K562 (cell line): Measurements from ENCODE around the gene SDHAF1. TPM values are rescaled to one million over a fixed set of nuclear protein-coding genes. Genes with fewer than 3 reads are reported as not detected.
A peak's percentile ranks its signal among the peaks of the same experiment; 100 is the strongest.

Source experiments
- ATAC-seq: fragments of 200-7000 bp; cut with Tn5 transposase; 3 replicates; pipeline ENCODE4 v1.9.1; 2020; ENCODE audit warnings: moderate library complexity
- BruUV-seq: library from RNA; stranded (reverse); fragments of 400-500 nt; replicated peaks from 2 replicates; lab custom pipeline; 2021; lab: Mats Ljungman, UMichigan
- CTCF ChIA-PET: fragments of 300-600 bp; formaldehyde crosslinking; extraction: SDS; loops from one replicate; lab custom pipeline; 2021; ENCODE audit warnings: low intra/inter-chr PET ratio; lab: Yijun Ruan, JAX
- POLR2A ChIA-PET: fragments of 300-600, 350-650 bp; sonication (Branson Sonifier 250); formaldehyde crosslinking; extraction: SDS; loops from one replicate; lab custom pipeline; 2021; ENCODE audit warnings: antibody characterized with exemption, inconsistent platforms; lab: Yijun Ruan, JAX
- DNase-seq, 4 experiments: peaks; one replicate each; pipeline versions ENCODE4 v3.0.0 to v3.0.0-alpha.2; 2011 to 2018; ENCODE audit warnings: low spot score in 3 of 4, mixed read lengths in 3 of 4; ENCODE audit errors: extremely low read depth in 1 of 4
- FAIRE-seq: peaks from 2 replicates; lab custom pipeline; 2011; peaks lifted over from hg19 to GRCh38; lab: Jason Lieb, UNC
- H2AFZ ChIP-seq: 2 replicates; pipeline ENCODE4 v1.6.0; 2011; ENCODE audit warnings: low read depth, low read length, control low read depth, inconsistent platforms
- H3K27ac ChIP-seq: fragments of 200-600 bp; 3 replicates; pipeline ENCODE4 v1.8.0; 2011; ENCODE audit warnings: low read depth, mild to moderate bottlenecking, control low read depth, inconsistent platforms, low read length, moderate library complexity, mixed read lengths; ENCODE audit errors: extremely low read depth
- H3K27me3 ChIP-seq, 2 experiments: fragments of 300-600 bp in 1 of 2; 2 replicates in 1 of 2; 3 replicates in 1 of 2; pipeline versions ENCODE4 v1.6.0 to v1.8.0; 2011; ENCODE audit warnings: inconsistent platforms in 2 of 2, low read length in 2 of 2, mild to moderate bottlenecking in 1 of 2, mixed read lengths in 1 of 2, moderate library complexity in 1 of 2; ENCODE audit not compliant: control insufficient read depth in 2 of 2, insufficient read depth in 2 of 2
- H3K36me3 ChIP-seq: fragments of 300-600 bp; 3 replicates; pipeline ENCODE4 v1.8.0; 2011; ENCODE audit warnings: mild to moderate bottlenecking, low read length, inconsistent platforms; ENCODE audit not compliant: control insufficient read depth, insufficient read depth
- H3K4me1 ChIP-seq, 2 experiments: fragments of 200-600 bp in 1 of 2; replicated peaks in 1 of 2; 2 replicates in 1 of 2; 3 replicates in 1 of 2; pipeline versions ENCODE4 v1.5.1 to v1.8.0; 2011; ENCODE audit warnings: inconsistent platforms in 2 of 2, low read length in 2 of 2, mild to moderate bottlenecking in 1 of 2, mixed read lengths in 1 of 2, moderate library complexity in 1 of 2; ENCODE audit not compliant: control insufficient read depth in 2 of 2, insufficient read depth in 2 of 2
- H3K4me2 ChIP-seq: 2 replicates; pipeline ENCODE4 v1.6.1; 2011; ENCODE audit warnings: low read length, control low read depth, inconsistent platforms, mixed read lengths; ENCODE audit not compliant: insufficient read depth
- H3K4me3 ChIP-seq: fragments of 200-600 bp; sonication (generic), shearing (Covaris generic); 2 replicates; pipeline ENCODE4 v1.5.1; 2016; ENCODE audit warnings: control low read depth, inconsistent platforms
- H3K79me2 ChIP-seq: fragments of 200-600 bp; 3 replicates; pipeline ENCODE4 v1.8.0; 2011; ENCODE audit warnings: low read length, inconsistent platforms; ENCODE audit not compliant: control insufficient read depth, insufficient read depth
- H3K9ac ChIP-seq, 2 experiments: 2 replicates each; pipeline versions ENCODE4 v1.6.0 to v1.6.1; 2011; ENCODE audit warnings: low read depth in 2 of 2, low read length in 2 of 2, control low read depth in 1 of 2, inconsistent platforms in 1 of 2, mild to moderate bottlenecking in 1 of 2, mixed read lengths in 1 of 2; ENCODE audit not compliant: insufficient read depth in 1 of 2
- H3K9me1 ChIP-seq: one replicate; pipeline ENCODE4 v1.6.0; 2011; ENCODE audit warnings: inconsistent platforms, mild to moderate bottlenecking, low read length, moderate library complexity; ENCODE audit not compliant: control insufficient read depth, insufficient read depth
- H3K9me3 ChIP-seq: replicated peaks from 2 replicates; pipeline ENCODE4 v1.5.1; 2011; ENCODE audit warnings: low read depth, low read length, inconsistent platforms; ENCODE audit not compliant: control insufficient read depth, insufficient read depth
- H4K20me1 ChIP-seq: replicated peaks from 2 replicates; pipeline ENCODE4 v1.6.1; 2011; ENCODE audit warnings: low read length, inconsistent platforms, mixed read lengths; ENCODE audit not compliant: control insufficient read depth, insufficient read depth
- BRD4 ChIP-seq: fragments of 200-600 bp; sonication (generic); IDR thresholded peaks from 2 replicates; pipeline ENCODE4 v1.6.1; 2017; ENCODE audit warnings: inconsistent platforms
- E2F6 ChIP-seq, 2 experiments: IDR thresholded peaks; 2 replicates each; pipeline ENCODE4 v1.6.1; 2011; ENCODE audit warnings: borderline replicate concordance in 1 of 2, control low read depth in 1 of 2, low read depth in 1 of 2, low read length in 1 of 2, mild to moderate bottlenecking in 1 of 2, mixed read lengths in 1 of 2, moderate library complexity in 1 of 2; ENCODE audit not compliant: insufficient read depth in 1 of 2, insufficient read length in 1 of 2, poor library complexity in 1 of 2, severe bottlenecking in 1 of 2; ENCODE audit errors: extremely low read depth in 1 of 2
- HNRNPH1 ChIP-seq: fragments of 200-400 bp; formaldehyde crosslinking; optimal IDR thresholded peaks from 2 replicates; pipeline ENCODE3; 2017; ENCODE audit warnings: low read depth, mild to moderate bottlenecking, low read length, moderate library complexity
- HNRNPLL ChIP-seq: fragments of 200-400 bp; formaldehyde crosslinking; IDR thresholded peaks from 2 replicates; pipeline ENCODE4 v1.6.1; 2017; ENCODE audit warnings: low read length, low read depth, mild to moderate bottlenecking; ENCODE audit not compliant: poor library complexity, severe bottlenecking
- NFRKB ChIP-seq: fragments of 450-650 bp; IDR thresholded peaks from 2 replicates; pipeline ENCODE4 v1.6.1; 2016; ENCODE audit warnings: low read depth
- PTTG1 ChIP-seq: fragments of 450-650 bp; IDR thresholded peaks from 2 replicates; pipeline ENCODE4 v1.6.1; 2016; ENCODE audit warnings: low read depth, mild to moderate bottlenecking, missing genetic modification characterization, missing compliant biosample characterization
- YY1 ChIP-seq, 3 experiments: IDR thresholded peaks; 2 replicates each; pipeline ENCODE4 v1.6.1; 2011; ENCODE audit warnings: low read length in 2 of 3, mild to moderate bottlenecking in 2 of 3, moderate library complexity in 2 of 3, borderline replicate concordance in 1 of 3, control low read depth in 1 of 3, low read depth in 1 of 3; ENCODE audit not compliant: insufficient read depth in 3 of 3, insufficient replicate concordance in 2 of 3, control insufficient read depth in 1 of 3, insufficient read length in 1 of 3; ENCODE audit errors: extremely low read depth in 1 of 3
- ZBTB7A ChIP-seq: IDR thresholded peaks from 2 replicates; pipeline ENCODE4 v1.6.1; 2011; ENCODE audit warnings: low read depth, mild to moderate bottlenecking, low read length, moderate library complexity, borderline replicate concordance; ENCODE audit not compliant: control insufficient read depth
- ZNF316 ChIP-seq: fragments of 450-650 bp; IDR thresholded peaks from 2 replicates; pipeline ENCODE4 v1.6.1; 2016
- ZNF444 ChIP-seq: fragments of 250-450 bp; sonication (Bioruptor Pico); IDR thresholded peaks from 2 replicates; pipeline ENCODE4 v1.4.0; 2020; ENCODE audit warnings: mild to moderate bottlenecking, moderate library complexity
- ZNF507 ChIP-seq: conservative IDR thresholded peaks from 2 replicates; pipeline ENCODE4 v1.6.1; 2017; ENCODE audit warnings: missing genetic modification characterization, missing compliant biosample characterization
- WGBS: fragments of 100-300 bp; shearing (Covaris generic); methylation state at CpG from one replicate; pipeline ENCODE4 v1.1.6; 2016; ENCODE audit warnings: low coverage, mixed read lengths; ENCODE audit not compliant: insufficient coverage; ENCODE audit errors: missing lambda C conversion rate; 5-methylcytosine and 5-hydroxymethylcytosine counted together
- in situ Hi-C: fragments of 300-500 bp; cut with MboI; formaldehyde crosslinking; loops from 4 replicates; pipeline ENCODE4 v1.15.0; 2018; ENCODE audit warnings: inconsistent platforms, mixed read lengths
- intact Hi-C: fragments of 100-400 bp; cut with micrococcal nuclease; formaldehyde crosslinking; loops from 2 replicates; pipeline ENCODE4 v1.14.2; 2022
- polyA plus RNA-seq, 8 experiments: library from polyadenylated mRNA; depleted of rRNA in 4 of 8; stranded (reverse) in 5 of 8; unstranded in 3 of 8; fragments of >200 nt; fragmentation: Nextera tagmentation in 2 of 8; fragmentation: Illumina TruSeq in 1 of 8; extraction: Ambion mirVana in 2 of 8; extraction: Trizol in 1 of 8; gene quantifications; 2 replicates each; pipeline versions ENCODE4 v1.2.1 to v1.2.3, GENCODE V29; 2011 to 2014; ENCODE audit warnings: inconsistent platforms in 1 of 8, missing spikeins in 1 of 8
- total RNA-seq, 7 experiments: library from RNA; depleted of rRNA in 6 of 7; stranded (reverse); fragments of >200 nt in 6 of 7; fragmentation: Illumina TruSeq in 2 of 7; extraction: Trizol in 2 of 7; gene quantifications; 2 replicates each; pipeline versions ENCODE4 v1.2.1 to v1.2.3, GENCODE V29; 2011 to 2021; ENCODE audit warnings: low replicate concordance in 1 of 7
- TF ChIP-seq, protein P1 (sequence below), 2 experiments: fragments of 150-350 bp in 1 of 2; IDR thresholded peaks; 2 replicates each; pipeline ENCODE4 v1.6.1; 2012 to 2016; ENCODE audit warnings: low read depth in 2 of 2, low read length in 2 of 2, mild to moderate bottlenecking in 1 of 2, moderate library complexity in 1 of 2
- TF ChIP-seq, protein P2 (sequence below): fragments of 250-450 bp; sonication (Bioruptor Pico); IDR thresholded peaks from 2 replicates; pipeline ENCODE4 v1.8.0; 2022; ENCODE audit warnings: inconsistent platforms

Gene SDHAF1
- total and polyA plus RNA-seq, 9 of the 15 experiments (the other 6 are each of a cell fraction or from before 2014, with no cell fraction given), result 0.42 to 55.7 (median 18.8) TPM

GRCh38 chr19:36013280-36014011, 18.5 kb downstream of the SDHAF1 start:
- Histone ChIP-seq H3K9me1 (no peaks in the 10 kb centered on the region), H3K4me3 (peak overlapping the region; percentile 87), H3K27ac (peak overlapping the region; percentile 82), H3K27me3 (no peaks in the 10 kb centered on the region), H2AFZ (peak overlapping the region; percentile 80), H3K9me3 (no peaks in the 10 kb centered on the region), H3K79me2 (peaks cover 31% of the 10 kb centered on the region), H3K9ac (peak overlapping the region; percentile 88 to 92), H4K20me1 (no peaks in the 10 kb centered on the region), H3K4me1 (peaks cover 11 to 25% of the 10 kb centered on the region in 2 experiments; a peak in 4 of 5 replicates), H3K4me2 (peak overlapping the region; percentile 90), H3K36me3 (peaks cover 14% of the 10 kb centered on the region; the same call in 1 of the 3 replicates)
- DNase-seq (peak; percentile 57 to 58 (median 58)), FAIRE-seq (peak; percentile 74), ATAC-seq (peak; percentile 36)
- CTCF ChIA-PET, result no interaction called here
- BruUV-seq, result TSS peak; percentile 81
- WGBS, result 1% methylated on average over 15 of the region's 15 CpGs
- intact Hi-C loops, result loop anchor here (1.0 kb wide), 1 partner anchor 38 kb away; no protein-coding TSS in a partner anchor
- POLR2A ChIA-PET, result interaction anchor here (0.6 to 1.2 kb wide), 10 partner anchors 10 to 231 kb away, joined by 3 to 9 read pairs (median 4); partner anchors contain the start of genes SDHAF1 and THAP8
- in situ Hi-C loops, result no loop called here
- TF ChIP-seq, protein P1, sequence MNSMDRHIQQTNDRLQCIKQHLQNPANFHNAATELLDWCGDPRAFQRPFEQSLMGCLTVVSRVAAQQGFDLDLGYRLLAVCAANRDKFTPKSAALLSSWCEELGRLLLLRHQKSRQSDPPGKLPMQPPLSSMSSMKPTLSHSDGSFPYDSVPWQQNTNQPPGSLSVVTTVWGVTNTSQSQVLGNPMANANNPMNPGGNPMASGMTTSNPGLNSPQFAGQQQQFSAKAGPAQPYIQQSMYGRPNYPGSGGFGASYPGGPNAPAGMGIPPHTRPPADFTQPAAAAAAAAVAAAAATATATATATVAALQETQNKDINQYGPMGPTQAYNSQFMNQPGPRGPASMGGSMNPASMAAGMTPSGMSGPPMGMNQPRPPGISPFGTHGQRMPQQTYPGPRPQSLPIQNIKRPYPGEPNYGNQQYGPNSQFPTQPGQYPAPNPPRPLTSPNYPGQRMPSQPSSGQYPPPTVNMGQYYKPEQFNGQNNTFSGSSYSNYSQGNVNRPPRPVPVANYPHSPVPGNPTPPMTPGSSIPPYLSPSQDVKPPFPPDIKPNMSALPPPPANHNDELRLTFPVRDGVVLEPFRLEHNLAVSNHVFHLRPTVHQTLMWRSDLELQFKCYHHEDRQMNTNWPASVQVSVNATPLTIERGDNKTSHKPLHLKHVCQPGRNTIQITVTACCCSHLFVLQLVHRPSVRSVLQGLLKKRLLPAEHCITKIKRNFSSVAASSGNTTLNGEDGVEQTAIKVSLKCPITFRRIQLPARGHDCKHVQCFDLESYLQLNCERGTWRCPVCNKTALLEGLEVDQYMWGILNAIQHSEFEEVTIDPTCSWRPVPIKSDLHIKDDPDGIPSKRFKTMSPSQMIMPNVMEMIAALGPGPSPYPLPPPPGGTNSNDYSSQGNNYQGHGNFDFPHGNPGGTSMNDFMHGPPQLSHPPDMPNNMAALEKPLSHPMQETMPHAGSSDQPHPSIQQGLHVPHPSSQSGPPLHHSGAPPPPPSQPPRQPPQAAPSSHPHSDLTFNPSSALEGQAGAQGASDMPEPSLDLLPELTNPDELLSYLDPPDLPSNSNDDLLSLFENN (IDR thresholded peaks at IDR 0.05; ENCODE audit: low read depth in 2 of 2, low read length in 2 of 2), result no peak
- TF ChIP-seq PTTG1 (tag), result no peak
- TF ChIP-seq E2F6 (IDR thresholded peaks at IDR 0.05; ENCODE audit: borderline replicate concordance in 1 of 2, extremely low read depth in 1 of 2, insufficient read depth in 1 of 2, insufficient read length in 1 of 2, low read depth in 1 of 2, low read length in 1 of 2, poor library complexity in 1 of 2, severe bottlenecking in 1 of 2), result peak in 1 of 2 experiments; percentile 49
- no peak for TF ChIP-seq BRD4
- peak; percentile 44; the same call in 1 of the 2 replicates for TF ChIP-seq ZBTB7A
- TF ChIP-seq NFRKB, result 0 out of 2 replicates have a peak, but pooled peaks have one; percentile 9
- TF ChIP-seq HNRNPLL, result peak; percentile 6
- TF ChIP-seq ZNF444 (CRISPR knock-in tag), result no peak
- TF ChIP-seq ZNF507, result no peak
- no peak for TF ChIP-seq HNRNPH1
- TF ChIP-seq, protein P2, sequence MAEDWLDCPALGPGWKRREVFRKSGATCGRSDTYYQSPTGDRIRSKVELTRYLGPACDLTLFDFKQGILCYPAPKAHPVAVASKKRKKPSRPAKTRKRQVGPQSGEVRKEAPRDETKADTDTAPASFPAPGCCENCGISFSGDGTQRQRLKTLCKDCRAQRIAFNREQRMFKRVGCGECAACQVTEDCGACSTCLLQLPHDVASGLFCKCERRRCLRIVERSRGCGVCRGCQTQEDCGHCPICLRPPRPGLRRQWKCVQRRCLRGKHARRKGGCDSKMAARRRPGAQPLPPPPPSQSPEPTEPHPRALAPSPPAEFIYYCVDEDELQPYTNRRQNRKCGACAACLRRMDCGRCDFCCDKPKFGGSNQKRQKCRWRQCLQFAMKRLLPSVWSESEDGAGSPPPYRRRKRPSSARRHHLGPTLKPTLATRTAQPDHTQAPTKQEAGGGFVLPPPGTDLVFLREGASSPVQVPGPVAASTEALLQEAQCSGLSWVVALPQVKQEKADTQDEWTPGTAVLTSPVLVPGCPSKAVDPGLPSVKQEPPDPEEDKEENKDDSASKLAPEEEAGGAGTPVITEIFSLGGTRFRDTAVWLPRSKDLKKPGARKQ (CRISPR knock-in tag), result no peak
- peak; percentile 67; the same call in 1 of the 2 replicates for TF ChIP-seq ZNF316
- peak in 1 of 3 experiments; percentile 17 for TF ChIP-seq YY1 (IDR thresholded peaks at IDR 0.05; ENCODE audit: borderline replicate concordance in 1 of 3, control insufficient read depth in 1 of 3, extremely low read depth in 1 of 3, insufficient read depth in 3 of 3, insufficient read length in 1 of 3, insufficient replicate concordance in 2 of 3, low read depth in 1 of 3, low read length in 2 of 3)
